HCT116 (cell line): ENCODE measurements around the gene EPHA2.

Experiments used
- CEBPB ChIP-seq: IDR thresholded peaks from 2 replicates; pipeline ENCODE4 v1.6.1; 2012; ENCODE audit warnings: low read depth
- CTCF ChIP-seq, 3 experiments: fragments of 200-600 bp in 1 of 3; sonication (generic) in 1 of 3; IDR thresholded peaks in 2 of 3; conservative IDR thresholded peaks in 1 of 3; 2 replicates each; pipeline ENCODE4 v1.5.1; 2012 to 2017; ENCODE audit warnings: low read depth in 2 of 3, low read length in 2 of 3, antibody characterized with exemption in 1 of 3, borderline replicate concordance in 1 of 3, control low read depth in 1 of 3, mild to moderate bottlenecking in 1 of 3, mixed read lengths in 1 of 3, mixed run types in 1 of 3, moderate library complexity in 1 of 3; ENCODE audit not compliant: insufficient read depth in 1 of 3
- EZH2 ChIP-seq: fragments of 200-600 bp; sonication (generic); IDR thresholded peaks from 2 replicates; pipeline ENCODE4 v1.6.1; 2017; ENCODE audit warnings: antibody characterized with exemption, mixed run types
- JUND ChIP-seq: IDR thresholded peaks from 2 replicates; pipeline ENCODE4 v1.6.1; 2012
- POLR2A ChIP-seq: IDR thresholded peaks from 2 replicates; pipeline ENCODE4 v1.7.0; 2011; ENCODE audit warnings: borderline replicate concordance; ENCODE audit not compliant: insufficient read depth, insufficient read length; ENCODE audit errors: extremely low read depth
- POLR2AphosphoS5 ChIP-seq: IDR thresholded peaks from 2 replicates; pipeline ENCODE4 v1.6.1; 2011; ENCODE audit warnings: mild to moderate bottlenecking, low read depth, low read length, moderate library complexity
- SIN3A ChIP-seq: IDR thresholded peaks from 2 replicates; pipeline ENCODE4 v1.6.1; 2012; ENCODE audit warnings: low read depth
- YY1 ChIP-seq: IDR thresholded peaks from 2 replicates; pipeline ENCODE4 v1.6.1; 2011; ENCODE audit warnings: low read length, low read depth, moderate library complexity, mild to moderate bottlenecking; ENCODE audit not compliant: insufficient replicate concordance; ENCODE audit errors: extremely low read depth
- TF ChIP-seq, protein P1 (sequence below): IDR thresholded peaks from 2 replicates; pipeline ENCODE4 v1.6.1; 2012; ENCODE audit warnings: low read depth
- TF ChIP-seq, protein P2 (sequence below): IDR thresholded peaks from 2 replicates; pipeline ENCODE4 v1.6.1; 2012
- TF ChIP-seq, protein P3 (sequence below): IDR thresholded peaks from 2 replicates; pipeline ENCODE4 v1.6.1; 2012

GRCh38 chr1:16149146-16149545 is 6.7 kb downstream of the EPHA2 start:
- no peak for TF ChIP-seq YY1
- no peak for TF ChIP-seq CEBPB
- no peak for TF ChIP-seq CTCF (IDR thresholded peaks at IDR 0.05 in 2 of 3, conservative IDR thresholded peaks at IDR 0.05 in 1 of 3; ENCODE audit: borderline replicate concordance in 1 of 3, insufficient read depth in 1 of 3, low read depth in 2 of 3, low read length in 2 of 3)
- TF ChIP-seq EZH2, result no peak
- TF ChIP-seq JUND, result no peak
- no peak for TF ChIP-seq POLR2AphosphoS5
- no peak for TF ChIP-seq POLR2A
- TF ChIP-seq SIN3A, result no peak
- TF ChIP-seq, protein P1, sequence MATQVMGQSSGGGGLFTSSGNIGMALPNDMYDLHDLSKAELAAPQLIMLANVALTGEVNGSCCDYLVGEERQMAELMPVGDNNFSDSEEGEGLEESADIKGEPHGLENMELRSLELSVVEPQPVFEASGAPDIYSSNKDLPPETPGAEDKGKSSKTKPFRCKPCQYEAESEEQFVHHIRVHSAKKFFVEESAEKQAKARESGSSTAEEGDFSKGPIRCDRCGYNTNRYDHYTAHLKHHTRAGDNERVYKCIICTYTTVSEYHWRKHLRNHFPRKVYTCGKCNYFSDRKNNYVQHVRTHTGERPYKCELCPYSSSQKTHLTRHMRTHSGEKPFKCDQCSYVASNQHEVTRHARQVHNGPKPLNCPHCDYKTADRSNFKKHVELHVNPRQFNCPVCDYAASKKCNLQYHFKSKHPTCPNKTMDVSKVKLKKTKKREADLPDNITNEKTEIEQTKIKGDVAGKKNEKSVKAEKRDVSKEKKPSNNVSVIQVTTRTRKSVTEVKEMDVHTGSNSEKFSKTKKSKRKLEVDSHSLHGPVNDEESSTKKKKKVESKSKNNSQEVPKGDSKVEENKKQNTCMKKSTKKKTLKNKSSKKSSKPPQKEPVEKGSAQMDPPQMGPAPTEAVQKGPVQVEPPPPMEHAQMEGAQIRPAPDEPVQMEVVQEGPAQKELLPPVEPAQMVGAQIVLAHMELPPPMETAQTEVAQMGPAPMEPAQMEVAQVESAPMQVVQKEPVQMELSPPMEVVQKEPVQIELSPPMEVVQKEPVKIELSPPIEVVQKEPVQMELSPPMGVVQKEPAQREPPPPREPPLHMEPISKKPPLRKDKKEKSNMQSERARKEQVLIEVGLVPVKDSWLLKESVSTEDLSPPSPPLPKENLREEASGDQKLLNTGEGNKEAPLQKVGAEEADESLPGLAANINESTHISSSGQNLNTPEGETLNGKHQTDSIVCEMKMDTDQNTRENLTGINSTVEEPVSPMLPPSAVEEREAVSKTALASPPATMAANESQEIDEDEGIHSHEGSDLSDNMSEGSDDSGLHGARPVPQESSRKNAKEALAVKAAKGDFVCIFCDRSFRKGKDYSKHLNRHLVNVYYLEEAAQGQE, result no peak
- TF ChIP-seq, protein P2, sequence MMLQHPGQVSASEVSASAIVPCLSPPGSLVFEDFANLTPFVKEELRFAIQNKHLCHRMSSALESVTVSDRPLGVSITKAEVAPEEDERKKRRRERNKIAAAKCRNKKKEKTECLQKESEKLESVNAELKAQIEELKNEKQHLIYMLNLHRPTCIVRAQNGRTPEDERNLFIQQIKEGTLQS, result no peak
- TF ChIP-seq, protein P3, sequence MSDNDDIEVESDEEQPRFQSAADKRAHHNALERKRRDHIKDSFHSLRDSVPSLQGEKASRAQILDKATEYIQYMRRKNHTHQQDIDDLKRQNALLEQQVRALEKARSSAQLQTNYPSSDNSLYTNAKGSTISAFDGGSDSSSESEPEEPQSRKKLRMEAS, result no peak
